Umbilical cord (tissue), 2 donors: ENCODE measurements around the gene FASTKD2. TPM values are rescaled to one million over a fixed set of nuclear protein-coding genes. Genes with fewer than 3 reads are reported as not detected.

Experiments
- DNase-seq: peaks from one replicate; pipeline ENCODE4 v3.0.0-alpha.2; 2015; ENCODE audit warnings: low spot score
- total RNA-seq: library from RNA; depleted of rRNA; stranded (reverse); fragments of >200 nt; gene quantifications from one replicate; pipeline ENCODE4 v1.2.3, GENCODE V29; 2014; ENCODE audit warnings: low replicate concordance; ENCODE audit not compliant: insufficient read depth

Gene FASTKD2
- total RNA-seq, 1 donor from 2014 or later: 29.1 TPM

- DNase-seq: peak; percentile 19
Observed at GRCh38 chr2:206836722-206837121, 71.3 kb downstream of the FASTKD2 start.

GRCh38 chr2:206837775-206838174, 72.4 kb downstream of the FASTKD2 start:
- DNase-seq: no peak

GRCh38 chr2:206838690-206839089, 73.3 kb downstream of the FASTKD2 start:
- no peak for DNase-seq

GRCh38 chr2:206840999-206841398, 75.6 kb downstream of the FASTKD2 start:
- no peak for DNase-seq

Other genes with a start within 250 kb of the FASTKD2 start
- gene FAM237A, start 123.1 kb upstream of the FASTKD2 start, total RNA-seq: not detected
- gene DYTN, start 47.2 kb upstream of the FASTKD2 start, total RNA-seq: 0.72 TPM
- 6.3 TPM for gene MDH1B, start 278 bp upstream of the FASTKD2 start, total RNA-seq
- not detected for gene CPO, start 173.9 kb downstream of the FASTKD2 start, total RNA-seq